Glutamatergic neuron (in vitro differentiated cells): Measurements from ENCODE around the gene RAB15. TPM values are rescaled to one million over a fixed set of nuclear protein-coding genes. Genes with fewer than 3 reads are reported as not detected.

Experiments used
- DNase-seq: peaks from one replicate; pipeline ENCODE4 v3.0.0; 2022
- H3K27ac Mint-ChIP-seq: one replicate; pipeline ENCODE4 v1.8.0; 2020; ENCODE audit warnings: mild to moderate bottlenecking, mixed read lengths, inconsistent platforms; ENCODE audit not compliant: unreplicated experiment
- H3K27me3 Mint-ChIP-seq: one replicate; pipeline ENCODE4 v1.8.0; 2020; ENCODE audit warnings: mild to moderate bottlenecking, moderate library complexity, mixed read lengths, inconsistent platforms; ENCODE audit not compliant: unreplicated experiment
- H3K36me3 Mint-ChIP-seq: one replicate; pipeline ENCODE4 v1.8.0; 2020; ENCODE audit warnings: mild to moderate bottlenecking, mixed read lengths, inconsistent platforms; ENCODE audit not compliant: unreplicated experiment
- H3K4me1 Mint-ChIP-seq: one replicate; pipeline ENCODE4 v1.8.0; 2020; ENCODE audit warnings: mild to moderate bottlenecking, low read depth, mixed read lengths, inconsistent platforms; ENCODE audit not compliant: unreplicated experiment
- H3K4me3 Mint-ChIP-seq: one replicate; pipeline ENCODE4 v1.8.0; 2020; ENCODE audit warnings: mild to moderate bottlenecking, mixed read lengths, inconsistent platforms; ENCODE audit not compliant: unreplicated experiment
- H3K9me3 Mint-ChIP-seq: one replicate; pipeline ENCODE4 v1.8.0; 2020; ENCODE audit warnings: mild to moderate bottlenecking, moderate library complexity, mixed read lengths, inconsistent platforms; ENCODE audit not compliant: unreplicated experiment
- CTCF ChIP-seq: fragments of 200-600 bp; sonication (generic); IDR thresholded peaks from one replicate; pipeline ENCODE4 v1.5.0; 2021; ENCODE audit not compliant: partially characterized antibody, unreplicated experiment
- total RNA-seq: library from RNA; stranded (reverse); fragmentation: NEBNext Ultra II Directional; extraction: Animal tissue kit (Norgen Biotek cat#: 25700); gene quantifications from one replicate; pipeline ENCODE4 v1.2.1, GENCODE V29; 2021; ENCODE audit not compliant: unreplicated experiment

The RAB15 gene
- total RNA-seq, 1 donor from 2014 or later: 79.5 TPM

DNA sequence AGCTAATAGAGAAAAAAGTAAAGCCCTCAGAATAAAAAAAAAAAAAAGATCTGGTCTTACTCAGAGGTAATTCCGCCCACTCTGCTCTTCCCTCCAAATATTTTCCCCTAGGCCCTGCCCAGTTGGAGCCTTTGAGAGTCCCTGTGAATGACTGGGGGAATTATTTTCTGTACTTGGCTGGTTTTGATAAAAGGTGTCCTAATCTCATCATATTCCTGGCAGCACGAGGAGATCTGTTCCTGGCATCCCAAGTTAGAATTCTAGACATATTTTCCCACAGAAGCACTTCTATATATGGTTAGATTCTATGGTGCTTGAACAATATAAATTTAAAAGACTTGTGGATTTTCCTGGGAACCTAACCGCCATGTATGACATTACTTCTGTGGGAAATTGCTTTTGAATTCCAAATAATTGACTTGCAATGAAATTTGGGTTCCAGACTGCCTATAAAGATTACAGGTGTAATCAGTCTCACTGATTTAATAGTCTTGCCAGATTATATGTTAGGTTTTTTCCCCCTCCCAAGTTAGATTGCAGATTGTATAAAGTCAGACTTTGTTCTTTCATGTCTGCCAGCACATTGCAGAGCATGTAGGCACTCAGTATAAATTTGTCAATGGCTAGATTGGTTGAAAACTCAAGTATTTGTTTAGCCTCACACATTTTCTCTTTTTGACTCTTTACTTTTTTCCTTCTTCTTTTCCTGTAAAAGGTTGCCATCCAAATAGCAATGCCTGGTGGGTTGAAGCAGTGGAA is 41.9 kb downstream of the RAB15 start:
- TF ChIP-seq CTCF: no peak
- H3K27ac Mint-ChIP-seq: no peak overlapping the region
- no peak for DNase-seq
- H3K9me3 Mint-ChIP-seq: no peaks in the 10 kb centered on the region
- H3K27me3 Mint-ChIP-seq: no peaks in the 10 kb centered on the region
- no peak overlapping the region for H3K4me3 Mint-ChIP-seq
- H3K36me3 Mint-ChIP-seq: no peaks in the 10 kb centered on the region
- H3K4me1 Mint-ChIP-seq: no peaks in the 10 kb centered on the region

GRCh38 chr14:64929014-64929359 is 43.1 kb downstream of the RAB15 start:
- no peak for DNase-seq
- Mint-ChIP-seq H3K27ac (no peak overlapping the region), H3K4me3 (no peak overlapping the region), H3K27me3 (no peaks in the 10 kb centered on the region), H3K9me3 (no peaks in the 10 kb centered on the region), H3K4me1 (no peaks in the 10 kb centered on the region), H3K36me3 (no peaks in the 10 kb centered on the region)
- TF ChIP-seq CTCF: no peak

DNA sequence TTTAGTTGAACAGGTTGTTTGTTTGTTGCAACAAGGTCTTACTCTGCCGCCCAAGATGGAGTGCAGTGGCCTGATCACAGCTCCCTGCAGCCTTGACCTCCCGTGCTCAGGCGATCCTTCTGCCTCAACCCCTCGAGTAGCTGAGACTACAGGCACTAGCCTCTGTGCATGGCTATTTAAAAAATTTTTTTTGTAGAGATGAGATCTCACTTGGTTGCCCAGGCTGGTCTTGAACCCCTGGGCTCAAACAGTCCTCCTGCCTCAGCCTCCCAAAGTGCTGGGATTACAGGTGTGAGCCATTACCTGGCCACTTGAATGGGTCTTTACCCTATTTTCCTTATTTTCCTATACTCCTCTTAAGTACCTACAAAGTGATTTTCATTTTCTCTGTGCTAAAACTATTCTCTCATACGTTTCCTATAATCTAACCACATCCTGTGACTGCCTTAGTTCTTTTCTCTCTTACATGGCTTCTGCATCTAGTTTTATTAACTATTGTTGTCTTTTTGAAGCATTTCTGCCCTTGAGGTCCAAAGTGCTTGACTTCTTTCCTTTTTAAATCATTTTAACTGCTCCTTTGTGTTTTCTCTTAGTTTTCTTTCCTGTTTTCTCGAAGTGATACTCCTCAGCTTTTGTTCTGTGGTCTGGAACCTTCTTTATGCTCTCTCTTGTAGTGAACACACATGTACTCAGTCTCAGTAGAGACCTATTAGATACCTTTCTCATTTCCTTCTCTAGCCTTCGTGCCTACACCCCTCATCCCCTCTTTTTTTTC is 43.7 kb downstream of the RAB15 start:
- no peaks in the 10 kb centered on the region for H3K27me3 Mint-ChIP-seq
- no peak overlapping the region for H3K27ac Mint-ChIP-seq
- H3K36me3 Mint-ChIP-seq: no peaks in the 10 kb centered on the region
- no peaks in the 10 kb centered on the region for H3K4me1 Mint-ChIP-seq
- H3K4me3 Mint-ChIP-seq: no peak overlapping the region
- no peak for TF ChIP-seq CTCF
- H3K9me3 Mint-ChIP-seq: no peaks in the 10 kb centered on the region
- no peak for DNase-seq

DNA sequence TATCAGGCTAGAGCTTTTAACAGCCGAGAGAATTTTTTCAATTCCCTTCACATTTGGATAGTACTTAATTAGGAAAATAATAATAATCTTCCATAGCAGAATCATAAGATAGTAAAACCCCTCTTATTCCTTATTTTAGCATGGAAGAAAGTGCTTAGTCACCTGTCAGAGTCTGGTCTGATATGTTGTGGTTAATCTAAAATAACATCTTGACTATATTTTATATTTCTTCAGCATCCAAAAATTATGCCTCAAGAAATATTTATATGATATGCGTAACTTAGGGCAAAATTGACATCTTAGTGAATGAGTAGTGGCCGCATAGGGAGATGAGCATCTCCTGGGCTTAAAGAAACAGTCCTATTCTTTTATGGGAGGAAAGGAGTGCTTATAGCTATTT is 45.1 kb downstream of the RAB15 start:
- no peak for TF ChIP-seq CTCF
- Mint-ChIP-seq H3K4me3 (no peak overlapping the region), H3K36me3 (no peaks in the 10 kb centered on the region), H3K27me3 (no peaks in the 10 kb centered on the region), H3K9me3 (no peaks in the 10 kb centered on the region), H3K4me1 (no peaks in the 10 kb centered on the region), H3K27ac (no peak overlapping the region)
- no peak for DNase-seq

DNA sequence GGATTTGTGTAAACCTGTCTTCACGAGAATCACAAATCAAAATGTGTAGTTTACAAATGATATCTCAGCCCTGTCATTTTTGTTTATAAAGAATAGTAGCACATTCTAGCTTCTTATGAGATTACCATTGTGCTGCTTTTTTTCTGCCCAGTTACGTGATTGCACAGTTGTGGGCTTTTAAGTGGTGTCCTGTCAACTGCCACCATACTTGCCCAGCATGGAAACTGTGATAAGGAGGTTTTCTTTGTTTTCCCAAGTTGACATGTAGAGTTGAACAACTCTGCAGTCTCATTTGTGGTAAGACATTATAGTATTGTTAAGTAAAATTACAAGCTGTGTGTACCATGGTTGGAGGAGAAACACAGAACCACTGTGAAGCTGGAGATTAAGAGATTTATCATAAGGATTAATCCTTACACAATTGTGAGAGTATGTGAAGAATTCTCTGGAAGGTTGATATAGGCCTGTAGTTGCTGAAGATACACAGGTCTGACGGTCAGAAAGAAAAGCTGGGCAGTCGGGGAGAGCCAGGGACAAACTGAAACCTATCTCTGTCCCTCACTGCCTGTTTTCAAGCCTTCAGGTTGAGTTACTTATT is 45.6 kb downstream of the RAB15 start:
- no peak overlapping the region for H3K4me3 Mint-ChIP-seq

More for the DNA sequence above, 45.6 kb downstream of the RAB15 start:
- Mint-ChIP-seq H3K9me3 (no peaks in the 10 kb centered on the region), H3K27me3 (no peaks in the 10 kb centered on the region), H3K27ac (no peak overlapping the region), H3K4me1 (no peaks in the 10 kb centered on the region), H3K36me3 (no peaks in the 10 kb centered on the region)
- DNase-seq: no peak
- TF ChIP-seq CTCF: no peak
